GM12891 (cell line): ENCODE results near the gene RETSAT.

Experiments used
- POLR2A ChIP-seq: IDR thresholded peaks from 2 replicates; pipeline ENCODE4 v1.6.1; 2011; ENCODE audit warnings: low read depth, low read length, control low read depth
- POLR2AphosphoS5 ChIP-seq: IDR thresholded peaks from 2 replicates; pipeline ENCODE4 v1.6.1; 2011; ENCODE audit warnings: low read depth, low read length, control low read depth
- POU2F2 ChIP-seq: IDR thresholded peaks from 2 replicates; pipeline ENCODE4 v1.6.1; 2011; ENCODE audit warnings: low read depth, mild to moderate bottlenecking, control low read depth, low read length, moderate library complexity
- TAF1 ChIP-seq: IDR thresholded peaks from 2 replicates; pipeline ENCODE4 v1.6.1; 2011; ENCODE audit warnings: low read depth, low read length, control low read depth

- TF ChIP-seq POLR2A = no peak
- TF ChIP-seq POLR2AphosphoS5 = no peak
- TF ChIP-seq POU2F2 = no peak
- TF ChIP-seq TAF1 = no peak
Observed at GRCh38 chr2:85355521-85355920, 1.2 kb upstream of the RETSAT start.
